SK-N-SH (cell line): Measurements from ENCODE around the gene HMOX2. TPM values are rescaled to one million over a fixed set of nuclear protein-coding genes. Genes with fewer than 3 reads are reported as not detected.

Experiments used
- CTCF ChIA-PET: fragments of 300-600, 350-600 bp; formaldehyde crosslinking; extraction: SDS; loops from one replicate; lab custom pipeline; 2021; lab: Yijun Ruan, JAX
- POLR2A ChIA-PET: fragments of 350-600 bp; sonication (Branson Sonifier 250); formaldehyde crosslinking; extraction: SDS; loops from one replicate; lab custom pipeline; 2020; ENCODE audit warnings: antibody characterized with exemption, inconsistent platforms; lab: Yijun Ruan, JAX
- DNase-seq: peaks from one replicate; pipeline ENCODE4 v3.0.0; 2012
- H2AFZ ChIP-seq: fragments of 200-600 bp; sonication (generic); 2 replicates; pipeline ENCODE4 v1.8.1; 2016; ENCODE audit warnings: antibody characterized with exemption, mild to moderate bottlenecking, low read depth
- H3F3A ChIP-seq: fragments of 200-600 bp; sonication (generic); replicated peaks from 2 replicates; pipeline ENCODE3; 2016; ENCODE audit warnings: antibody characterized with exemption, mild to moderate bottlenecking; ENCODE audit not compliant: insufficient read depth
- H3K27ac ChIP-seq, 2 experiments: fragments of 200-500 bp in 1 of 2; fragments of 200-600 bp in 1 of 2; sonication (Bioruptor generic) in 1 of 2; sonication (generic), shearing (Covaris generic) in 1 of 2; 2 replicates each; pipeline versions ENCODE4 v1.5.1 to v1.6.1; 2014 to 2016; ENCODE audit warnings: low read depth in 2 of 2, inconsistent platforms in 1 of 2, low read length in 1 of 2, mild to moderate bottlenecking in 1 of 2, mixed read lengths in 1 of 2
- H3K27me3 ChIP-seq: fragments of 200-600 bp; sonication (generic), shearing (Covaris generic); 2 replicates; pipeline ENCODE4 v1.6.1; 2016; ENCODE audit warnings: mixed run types; ENCODE audit not compliant: insufficient read depth
- H3K36me3 ChIP-seq, 2 experiments: fragments of 200-500 bp in 1 of 2; fragments of 200-600 bp in 1 of 2; sonication (Bioruptor generic) in 1 of 2; sonication (generic) in 1 of 2; replicated peaks in 1 of 2; 2 replicates each; pipeline versions ENCODE3 to v1.5.1; 2014 to 2016; ENCODE audit warnings: low read length in 1 of 2, mild to moderate bottlenecking in 1 of 2; ENCODE audit not compliant: insufficient read depth in 2 of 2, control insufficient read depth in 1 of 2
- H3K4me1 ChIP-seq, 2 experiments: fragments of 200-500 bp in 1 of 2; fragments of 200-600 bp in 1 of 2; sonication (Bioruptor generic) in 1 of 2; sonication (generic), shearing (Covaris generic) in 1 of 2; 2 replicates each; pipeline versions ENCODE4 v1.5.1 to v1.6.1; 2014 to 2016; ENCODE audit warnings: low read depth in 1 of 2, low read length in 1 of 2, mixed run types in 1 of 2; ENCODE audit not compliant: insufficient read depth in 2 of 2, control insufficient read depth in 1 of 2
- H3K4me2 ChIP-seq: fragments of 200-600 bp; sonication (generic), shearing (Covaris generic); 2 replicates; pipeline ENCODE4 v1.6.1; 2017; ENCODE audit warnings: mixed run types
- H3K4me3 ChIP-seq, 2 experiments: fragments of 200-500 bp in 1 of 2; fragments of 200-600 bp in 1 of 2; sonication (Bioruptor generic) in 1 of 2; sonication (generic), shearing (Covaris generic) in 1 of 2; 2 replicates each; pipeline versions ENCODE4 v1.5.1 to v1.8.1; 2014 to 2016; ENCODE audit warnings: low read depth in 2 of 2, inconsistent platforms in 1 of 2, low read length in 1 of 2, mild to moderate bottlenecking in 1 of 2, mixed read lengths in 1 of 2, moderate library complexity in 1 of 2
- H3K79me2 ChIP-seq: fragments of 200-600 bp; sonication (generic); 2 replicates; pipeline ENCODE4 v1.8.1; 2017; ENCODE audit warnings: mild to moderate bottlenecking; ENCODE audit not compliant: insufficient read depth
- H3K9ac ChIP-seq: fragments of 200-600 bp; sonication (generic); 2 replicates; pipeline ENCODE4 v1.6.1; 2017; ENCODE audit warnings: mixed run types
- H3K9me2 ChIP-seq: fragments of 200-600 bp; sonication (generic); 2 replicates; pipeline ENCODE4 v1.6.1; 2017; ENCODE audit warnings: mixed run types
- H3K9me3 ChIP-seq: fragments of 200-600 bp; sonication (generic); 2 replicates; pipeline ENCODE4 v1.6.1; 2017; ENCODE audit warnings: mixed run types, mild to moderate bottlenecking, moderate library complexity
- H4K20me1 ChIP-seq: fragments of 200-600 bp; sonication (generic); 2 replicates; pipeline ENCODE4 v1.6.1; 2017; ENCODE audit warnings: mild to moderate bottlenecking, mixed run types; ENCODE audit not compliant: insufficient read depth
- CHD2 ChIP-seq: fragments of 150-350 bp; IDR thresholded peaks from 2 replicates; pipeline ENCODE4 v1.6.1; 2018; ENCODE audit warnings: low read length; ENCODE audit not compliant: partially characterized antibody
- EZH2phosphoT487 ChIP-seq: fragments of 200-600 bp; sonication (generic); IDR thresholded peaks from 2 replicates; pipeline ENCODE4 v1.6.1; 2017; ENCODE audit warnings: low read depth, mixed run types, mild to moderate bottlenecking, antibody characterized with exemption, moderate library complexity, borderline replicate concordance
- FOXM1 ChIP-seq: IDR thresholded peaks from 2 replicates; pipeline ENCODE4 v1.4.0; 2012; ENCODE audit warnings: low read depth, mild to moderate bottlenecking
- GATA2 ChIP-seq: sonication (generic); formaldehyde crosslinking; IDR thresholded peaks from 2 replicates; pipeline ENCODE4 v1.5.0; 2020; ENCODE audit warnings: mild to moderate bottlenecking, missing genetic modification reagents
- JUND ChIP-seq: IDR thresholded peaks from 2 replicates; pipeline ENCODE4 v1.4.0; 2012
- MAX ChIP-seq: IDR thresholded peaks from 2 replicates; pipeline ENCODE4 v1.4.0; 2012; ENCODE audit warnings: low read depth
- MEF2A ChIP-seq: IDR thresholded peaks from 2 replicates; pipeline ENCODE4 v1.4.0; 2012; ENCODE audit warnings: low read depth, borderline replicate concordance
- MXI1 ChIP-seq: IDR thresholded peaks from 2 replicates; pipeline ENCODE4 v1.6.1; 2012; ENCODE audit warnings: mild to moderate bottlenecking, low read depth, low read length, improper control_type of control experiment
- NFIC ChIP-seq: IDR thresholded peaks from 2 replicates; pipeline ENCODE4 v1.4.0; 2012; ENCODE audit warnings: borderline replicate concordance
- NRF1 ChIP-seq: IDR thresholded peaks from 2 replicates; pipeline ENCODE4 v1.6.1; 2012; ENCODE audit warnings: low read depth, mild to moderate bottlenecking, low read length
- PBX3 ChIP-seq: IDR thresholded peaks from 2 replicates; pipeline ENCODE4; 2012
- RAD21 ChIP-seq: IDR thresholded peaks from 2 replicates; pipeline ENCODE4 v1.6.1; 2012; ENCODE audit warnings: mild to moderate bottlenecking, low read length
- RCOR1 ChIP-seq: fragments of 150-350 bp; IDR thresholded peaks from 2 replicates; pipeline ENCODE4 v1.6.1; 2017; ENCODE audit warnings: antibody characterized with exemption, low read length
- RFX5 ChIP-seq: IDR thresholded peaks from 2 replicates; pipeline ENCODE4 v1.6.1; 2012; ENCODE audit warnings: mild to moderate bottlenecking, improper control_type of control experiment, low read length
- SMC3 ChIP-seq: IDR thresholded peaks from 2 replicates; pipeline ENCODE4 v1.6.1; 2012; ENCODE audit warnings: low read depth, low read length, improper control_type of control experiment
- TCF12 ChIP-seq: IDR thresholded peaks from 2 replicates; pipeline ENCODE4 v1.4.0; 2012
- TEAD4 ChIP-seq: IDR thresholded peaks from 2 replicates; pipeline ENCODE4 v1.4.0; 2012; ENCODE audit warnings: mild to moderate bottlenecking, borderline replicate concordance; ENCODE audit not compliant: insufficient read depth
- YY1 ChIP-seq: IDR thresholded peaks from 2 replicates; pipeline ENCODE4 v1.4.0; 2012; ENCODE audit warnings: low read depth, mild to moderate bottlenecking
- ZBTB33 ChIP-seq: IDR thresholded peaks from 2 replicates; pipeline ENCODE4 v1.4.0; 2012; ENCODE audit warnings: low read depth, borderline replicate concordance
- WGBS: methylation state at CpG from one replicate; pipeline ENCODE4 v1.1.6; 2017; ENCODE audit warnings: low lambda C conversion rate; 5-methylcytosine and 5-hydroxymethylcytosine counted together
- polyA plus RNA-seq, 3 experiments: library from polyadenylated mRNA; depleted of rRNA; stranded (reverse); fragments of >200 nt; gene quantifications; 2 replicates each; pipeline ENCODE4 v1.2.3, GENCODE V29; 2012
- TF ChIP-seq, protein P1 (sequence below): fragments of 150-350 bp; IDR thresholded peaks from 2 replicates; pipeline ENCODE4 v1.6.1; 2017; ENCODE audit warnings: antibody characterized with exemption, low read length, low read depth, borderline replicate concordance
- TF ChIP-seq, protein P2 (sequence below): fragments of 150-350 bp; IDR thresholded peaks from 2 replicates; pipeline ENCODE4 v1.6.1; 2016; ENCODE audit warnings: mild to moderate bottlenecking, low read depth, low read length

HMOX2 gene
- polyA plus RNA-seq, 1 of the 3 experiments (the other 2 are of a cell fraction) = 65.1 TPM

DNA sequence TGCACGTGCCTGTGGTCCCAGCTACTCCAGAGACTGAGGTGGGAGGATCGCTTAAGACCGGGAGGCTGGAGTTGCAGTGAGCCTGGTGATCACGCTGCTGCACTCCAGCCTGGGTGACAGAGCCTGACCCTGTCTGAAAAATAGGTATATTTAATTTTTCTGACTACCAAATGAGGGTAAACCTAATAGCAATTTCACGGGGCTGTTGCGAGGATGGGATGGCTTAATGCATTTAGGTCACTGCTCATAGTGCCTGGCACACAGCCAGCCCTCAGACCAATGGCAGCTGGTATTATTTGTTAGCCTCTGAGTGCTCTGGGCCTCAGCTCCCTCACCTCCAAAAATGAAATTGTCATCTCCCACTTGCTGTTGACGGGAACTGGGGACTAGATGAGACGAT lies 68.3 kb downstream of the HMOX2 start:
- Histone ChIP-seq H3K36me3 (no peaks in the 10 kb centered on the region), H3K9ac (no peak overlapping the region), H3K4me3 (no peak overlapping the region), H3F3A (no peaks in the 10 kb centered on the region), H3K4me1 (peaks cover 0 to 4% of the 10 kb centered on the region in 2 experiments; a peak in 1 of 4 replicates), H3K27me3 (no peaks in the 10 kb centered on the region), H2AFZ (no peak overlapping the region), H3K79me2 (no peaks in the 10 kb centered on the region), H3K4me2 (no peak overlapping the region), H3K9me2 (no peaks in the 10 kb centered on the region), H3K27ac (no peak overlapping the region), H4K20me1 (no peaks in the 10 kb centered on the region), H3K9me3 (no peaks in the 10 kb centered on the region; the same call in 1 of the 2 replicates)
- no peak for DNase-seq
- CTCF ChIA-PET = interaction anchor here (0.8 to 12.8 kb wide), 3 partner anchors 12 to 44 kb away, joined by 3 to 182 read pairs (median 3); no protein-coding TSS in a partner anchor
- POLR2A ChIA-PET = no interaction called here
- WGBS = 60% methylated on average over 8 of the region's 8 CpGs
- TF ChIP-seq GATA2 (CRISPR knock-in tag) (no peak), MXI1 (no peak), ZBTB33 (no peak), TCF12 (no peak)

GRCh38 chr16:4548124-4548523 lies 71.9 kb downstream of the HMOX2 start:
- Histone ChIP-seq H3K4me3 (no peak overlapping the region), H2AFZ (no peak overlapping the region), H3K27me3 (no peaks in the 10 kb centered on the region), H3K9ac (no peak overlapping the region), H3F3A (no peaks in the 10 kb centered on the region), H3K79me2 (no peaks in the 10 kb centered on the region), H3K9me2 (no peaks in the 10 kb centered on the region), H3K36me3 (no peaks in the 10 kb centered on the region), H3K9me3 (no peaks in the 10 kb centered on the region), H3K4me1 (peaks cover 0 to 4% of the 10 kb centered on the region in 2 experiments; a peak in 1 of 4 replicates), H3K4me2 (no peak overlapping the region), H4K20me1 (no peaks in the 10 kb centered on the region), H3K27ac (no peak overlapping the region)
- CTCF ChIA-PET = interaction anchor here (0.6 to 12.8 kb wide), 28 partner anchors 9 to 408 kb away, joined by 3 to 182 read pairs (median 4); partner anchors contain the start of genes HMOX2, MGRN1, NMRAL1 and UBALD1
- POLR2A ChIA-PET = no interaction called here
- no peak for DNase-seq
- WGBS = 69% methylated on average over 13 of the region's 13 CpGs
- TF ChIP-seq MAX (no peak), TEAD4 (no peak), FOXM1 (no peak), RAD21 (no peak), SMC3 (no peak), EZH2phosphoT487 (no peak), MXI1 (no peak), JUND (no peak), RCOR1 (no peak), NRF1 (no peak), NFIC (no peak), YY1 (no peak), PBX3 (no peak), RFX5 (no peak), GATA2 (CRISPR knock-in tag) (no peak), MEF2A (no peak), CHD2 (no peak)
- TF ChIP-seq, protein P1, sequence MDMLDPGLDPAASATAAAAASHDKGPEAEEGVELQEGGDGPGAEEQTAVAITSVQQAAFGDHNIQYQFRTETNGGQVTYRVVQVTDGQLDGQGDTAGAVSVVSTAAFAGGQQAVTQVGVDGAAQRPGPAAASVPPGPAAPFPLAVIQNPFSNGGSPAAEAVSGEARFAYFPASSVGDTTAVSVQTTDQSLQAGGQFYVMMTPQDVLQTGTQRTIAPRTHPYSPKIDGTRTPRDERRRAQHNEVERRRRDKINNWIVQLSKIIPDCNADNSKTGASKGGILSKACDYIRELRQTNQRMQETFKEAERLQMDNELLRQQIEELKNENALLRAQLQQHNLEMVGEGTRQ = no peak
- TF ChIP-seq, protein P2, sequence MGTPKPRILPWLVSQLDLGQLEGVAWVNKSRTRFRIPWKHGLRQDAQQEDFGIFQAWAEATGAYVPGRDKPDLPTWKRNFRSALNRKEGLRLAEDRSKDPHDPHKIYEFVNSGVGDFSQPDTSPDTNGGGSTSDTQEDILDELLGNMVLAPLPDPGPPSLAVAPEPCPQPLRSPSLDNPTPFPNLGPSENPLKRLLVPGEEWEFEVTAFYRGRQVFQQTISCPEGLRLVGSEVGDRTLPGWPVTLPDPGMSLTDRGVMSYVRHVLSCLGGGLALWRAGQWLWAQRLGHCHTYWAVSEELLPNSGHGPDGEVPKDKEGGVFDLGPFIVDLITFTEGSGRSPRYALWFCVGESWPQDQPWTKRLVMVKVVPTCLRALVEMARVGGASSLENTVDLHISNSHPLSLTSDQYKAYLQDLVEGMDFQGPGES = no peak
